ACC112 (cell line): Measurements from ENCODE around the gene ZBED6.
"Not testable (repeated sequence)": the region's sequence is repeated elsewhere in the genome, so short reads cannot be mapped to it uniquely, and the experiment has no call there.

Source experiments
- H2AFZ ChIP-seq: fragments of 200-600 bp; sonication (generic); one replicate; pipeline ENCODE4 v1.6.0; 2017; ENCODE audit warnings: antibody characterized with exemption, low read length; ENCODE audit not compliant: unreplicated experiment
- H3K27ac ChIP-seq: fragments of 200-600 bp; sonication (generic); 2 replicates; pipeline ENCODE4 v1.5.1; 2014; ENCODE audit warnings: low read depth, mild to moderate bottlenecking, antibody characterized with exemption, low read length, moderate library complexity
- H3K27me3 ChIP-seq: fragments of 200-600 bp; sonication (generic); 2 replicates; pipeline ENCODE4 v1.6.1; 2014; ENCODE audit warnings: mild to moderate bottlenecking, antibody characterized with exemption, low read length, moderate library complexity, mixed read lengths; ENCODE audit not compliant: insufficient read depth
- H3K36me3 ChIP-seq: fragments of 200-600 bp; sonication (generic); 2 replicates; pipeline ENCODE4 v1.6.1; 2016; ENCODE audit warnings: mild to moderate bottlenecking, antibody characterized with exemption, low read length, moderate library complexity, mixed read lengths; ENCODE audit not compliant: insufficient read depth
- H3K4me1 ChIP-seq: fragments of 200-600 bp; sonication (generic); one replicate; pipeline ENCODE4 v1.6.1; 2016; ENCODE audit warnings: low read length, mixed read lengths; ENCODE audit not compliant: insufficient read depth, unreplicated experiment, control insufficient read depth
- H3K4me3 ChIP-seq: fragments of 200-600 bp; sonication (generic); 2 replicates; pipeline ENCODE4 v1.5.1; 2014; ENCODE audit warnings: mild to moderate bottlenecking, low read depth, low read length
- H3K79me2 ChIP-seq: fragments of 200-600 bp; sonication (generic); one replicate; pipeline ENCODE4 v1.6.0; 2016; ENCODE audit warnings: low read length; ENCODE audit not compliant: control insufficient read depth, unreplicated experiment, insufficient read depth

The ZBED6 gene

GRCh38 chr1:203805689-203806088 lies 10.3 kb downstream of the ZBED6 start:
- Histone ChIP-seq H3K27me3 (no peaks in the 10 kb centered on the region), H2AFZ (no peak overlapping the region), H3K4me1 (peaks cover 18% of the 10 kb centered on the region), H3K27ac (no peak overlapping the region), H3K4me3 (no peak overlapping the region), H3K36me3 (peaks cover 22% of the 10 kb centered on the region), H3K79me2 (peaks cover 82% of the 10 kb centered on the region)

GRCh38 chr1:203807196-203807595 lies 11.8 kb downstream of the ZBED6 start:
- Histone ChIP-seq H3K27me3 (no peaks in the 10 kb centered on the region), H3K27ac (0 out of 2 replicates have a peak overlapping the region, but pooled peaks have one; percentile 17), H2AFZ (no peak overlapping the region), H3K79me2 (peaks cover 81% of the 10 kb centered on the region), H3K4me1 (peaks cover 14% of the 10 kb centered on the region), H3K36me3 (peaks cover 22% of the 10 kb centered on the region), H3K4me3 (no peak overlapping the region)

- H3K4me1 ChIP-seq: peaks cover 3% of the 10 kb centered on the region
- H3K4me3 ChIP-seq: no peak overlapping the region
- H3K36me3 ChIP-seq: peaks cover 19% of the 10 kb centered on the region; the same call in 1 of the 2 replicates
- H3K27me3 ChIP-seq: no peaks in the 10 kb centered on the region
- no peak overlapping the region for H3K27ac ChIP-seq
- H3K79me2 ChIP-seq: peaks cover 65% of the 10 kb centered on the region
- no peak overlapping the region for H2AFZ ChIP-seq
Measured at GRCh38 chr1:203813581-203814341, 18.3 kb downstream of the ZBED6 start.

GRCh38 chr1:203818399-203818798 lies 23.0 kb downstream of the ZBED6 start:
- peaks cover 27% of the 10 kb centered on the region; the same call in 1 of the 2 replicates for H3K36me3 ChIP-seq
- no peak overlapping the region for H3K4me3 ChIP-seq
- H3K79me2 ChIP-seq: peaks cover 51% of the 10 kb centered on the region
- H3K27ac ChIP-seq: no peak overlapping the region
- H2AFZ ChIP-seq: no peak overlapping the region
- H3K4me1 ChIP-seq: no peaks in the 10 kb centered on the region
- no peaks in the 10 kb centered on the region for H3K27me3 ChIP-seq

GRCh38 chr1:203823306-203823705 lies 27.9 kb downstream of the ZBED6 start:
- peaks cover 7% of the 10 kb centered on the region for H3K4me1 ChIP-seq
- H3K27me3 ChIP-seq: no peaks in the 10 kb centered on the region
- peaks cover 50% of the 10 kb centered on the region for H3K79me2 ChIP-seq
- H3K4me3 ChIP-seq: no peak overlapping the region
- no peak overlapping the region for H2AFZ ChIP-seq
- peaks cover 27% of the 10 kb centered on the region for H3K36me3 ChIP-seq
- H3K27ac ChIP-seq: no peak overlapping the region

GRCh38 chr1:203826175-203826574 lies 30.8 kb downstream of the ZBED6 start:
- Histone ChIP-seq H3K36me3 (peaks cover 33% of the 10 kb centered on the region), H3K4me1 (peaks cover 28% of the 10 kb centered on the region), H3K27me3 (no peaks in the 10 kb centered on the region), H2AFZ (no peak overlapping the region), H3K4me3 (no peak overlapping the region), H3K27ac (no peak overlapping the region), H3K79me2 (peaks cover 49% of the 10 kb centered on the region)

- no peaks in the 10 kb centered on the region for H3K27me3 ChIP-seq
- H3K79me2 ChIP-seq: peaks cover 38% of the 10 kb centered on the region
- no peak overlapping the region for H2AFZ ChIP-seq
- peaks cover 30% of the 10 kb centered on the region for H3K4me1 ChIP-seq
- H3K27ac ChIP-seq: peak overlapping the region; percentile 79
- H3K36me3 ChIP-seq: peaks cover 36% of the 10 kb centered on the region
- no peak overlapping the region for H3K4me3 ChIP-seq
Measured at GRCh38 chr1:203828002-203828401, 32.6 kb downstream of the ZBED6 start.

GRCh38 chr1:203828503-203828902 lies 33.1 kb downstream of the ZBED6 start:
- Histone ChIP-seq H3K4me3 (no peak overlapping the region), H3K4me1 (peaks cover 30% of the 10 kb centered on the region), H3K27me3 (no peaks in the 10 kb centered on the region), H3K79me2 (peaks cover 33% of the 10 kb centered on the region), H3K27ac (peak overlapping the region; percentile 79), H2AFZ (no peak overlapping the region), H3K36me3 (peaks cover 36% of the 10 kb centered on the region)

- not testable (repeated sequence) for H2AFZ ChIP-seq, H3K27me3 ChIP-seq
- H3K4me1 ChIP-seq: peaks cover 30% of the 10 kb centered on the region
- H3K36me3 ChIP-seq: peaks cover 41% of the 10 kb centered on the region
- peaks cover 34% of the 10 kb centered on the region for H3K79me2 ChIP-seq
- peak overlapping the region; percentile 79 for H3K27ac ChIP-seq
- peak overlapping the region; percentile 38 for H3K4me3 ChIP-seq
Measured at GRCh38 chr1:203829247-203829646, 33.8 kb downstream of the ZBED6 start.

GRCh38 chr1:203835476-203835875 lies 40.1 kb downstream of the ZBED6 start:
- H3K4me1 ChIP-seq: peaks cover 22% of the 10 kb centered on the region
- peaks cover 17% of the 10 kb centered on the region for H3K79me2 ChIP-seq
- H3K27me3 ChIP-seq: no peaks in the 10 kb centered on the region
- H3K4me3 ChIP-seq: no peak overlapping the region
- H2AFZ ChIP-seq: no peak overlapping the region
- peaks cover 59% of the 10 kb centered on the region for H3K36me3 ChIP-seq
- H3K27ac ChIP-seq: no peak overlapping the region

GRCh38 chr1:203839081-203839480 lies 43.7 kb downstream of the ZBED6 start:
- H3K79me2 ChIP-seq: peaks cover 7% of the 10 kb centered on the region
- H3K4me3 ChIP-seq: no peak overlapping the region
- peak overlapping the region; percentile 80 for H3K27ac ChIP-seq
- H3K4me1 ChIP-seq: peaks cover 18% of the 10 kb centered on the region
- no peaks in the 10 kb centered on the region for H3K27me3 ChIP-seq
- peaks cover 48% of the 10 kb centered on the region for H3K36me3 ChIP-seq
- H2AFZ ChIP-seq: no peak overlapping the region
